A673 (cell line): ENCODE data around the gene TBX18. TPM values are rescaled to one million over a fixed set of nuclear protein-coding genes. Genes with fewer than 3 reads are reported as not detected.

Experiments used
- BruUV-seq: library from RNA; stranded (reverse); fragments of 400-500 nt; replicated peaks from 2 replicates; lab custom pipeline; 2021; lab: Mats Ljungman, UMichigan
- CTCF ChIA-PET: fragments of 300-600 bp; sonication (Branson Sonifier 250); formaldehyde crosslinking; loops from one replicate; lab custom pipeline; 2022; ENCODE audit warnings: antibody characterized with exemption; lab: Charles Lee
- POLR2A ChIA-PET: fragments of 300-600 bp; sonication (Branson Sonifier 250); formaldehyde crosslinking; loops from one replicate; lab custom pipeline; 2022; ENCODE audit warnings: antibody characterized with exemption; ENCODE audit not compliant: low non-redundant PET; lab: Charles Lee
- DNase-seq: peaks from one replicate; pipeline ENCODE4 v3.0.0-alpha.2; 2015; ENCODE audit warnings: low spot score
- H3K27ac ChIP-seq: fragments of 200-600 bp; sonication (generic); 2 replicates; pipeline ENCODE4 v1.5.1; 2016; ENCODE audit warnings: mixed run types, low read depth, mild to moderate bottlenecking, mixed read lengths, antibody characterized with exemption, low read length; ENCODE audit not compliant: poor library complexity, severe bottlenecking
- H3K27me3 ChIP-seq: fragments of 200-600 bp; sonication (generic); replicated peaks from 2 replicates; pipeline ENCODE4 v1.6.1; 2017; ENCODE audit warnings: mixed run types, low read depth, mild to moderate bottlenecking, mixed read lengths, antibody characterized with exemption, low read length; ENCODE audit not compliant: insufficient read depth, poor library complexity
- H3K36me3 ChIP-seq: fragments of 200-600 bp; sonication (generic); 2 replicates; pipeline ENCODE4 v1.6.1; 2016; ENCODE audit warnings: mixed run types, mild to moderate bottlenecking, mixed read lengths, antibody characterized with exemption, low read length; ENCODE audit not compliant: insufficient read depth, poor library complexity, severe bottlenecking
- H3K4me1 ChIP-seq: fragments of 200-600 bp; sonication (generic); 2 replicates; pipeline ENCODE4 v1.6.1; 2017; ENCODE audit warnings: mixed run types, mild to moderate bottlenecking, mixed read lengths, antibody characterized with exemption, low read length; ENCODE audit not compliant: insufficient read depth, poor library complexity, severe bottlenecking
- H3K4me3 ChIP-seq: fragments of 200-600 bp; sonication (generic); 2 replicates; pipeline ENCODE4 v1.5.1; 2016; ENCODE audit warnings: low read depth, mixed run types, mild to moderate bottlenecking, mixed read lengths, low read length; ENCODE audit not compliant: poor library complexity, severe bottlenecking
- H3K9me3 ChIP-seq: fragments of 200-600 bp; sonication (generic); 2 replicates; pipeline ENCODE4 v1.6.1; 2016; ENCODE audit warnings: mixed run types, low read depth, mild to moderate bottlenecking, mixed read lengths, antibody characterized with exemption, low read length; ENCODE audit not compliant: poor library complexity, severe bottlenecking
- EZH2 ChIP-seq: fragments of 200-600 bp; sonication (generic); IDR thresholded peaks from 2 replicates; pipeline ENCODE4 v1.6.1; 2017; ENCODE audit warnings: borderline replicate concordance, low read depth, mild to moderate bottlenecking, mixed read lengths, antibody characterized with exemption, low read length; ENCODE audit not compliant: poor library complexity, severe bottlenecking
- intact Hi-C: fragments of 100-400 bp; cut with micrococcal nuclease; formaldehyde crosslinking; loops from one replicate; pipeline ENCODE4 v1.10.0; 2022; ENCODE audit not compliant: unreplicated experiment
- total RNA-seq: library from RNA; stranded (reverse); gene quantifications from 2 replicates; pipeline ENCODE4 v1.2.3, GENCODE V29; 2021
- TF ChIP-seq, protein P1 (sequence below): fragments of 300-800, 200-600 bp; sonication (generic); conservative IDR thresholded peaks from 2 replicates; pipeline ENCODE4 v1.5.1; 2017; ENCODE audit warnings: low read depth, mild to moderate bottlenecking, antibody characterized with exemption, low read length, moderate library complexity, mixed read lengths

TBX18 gene
- total RNA-seq, 1 experiment from 2014 or later: 16.0 TPM

DNA sequence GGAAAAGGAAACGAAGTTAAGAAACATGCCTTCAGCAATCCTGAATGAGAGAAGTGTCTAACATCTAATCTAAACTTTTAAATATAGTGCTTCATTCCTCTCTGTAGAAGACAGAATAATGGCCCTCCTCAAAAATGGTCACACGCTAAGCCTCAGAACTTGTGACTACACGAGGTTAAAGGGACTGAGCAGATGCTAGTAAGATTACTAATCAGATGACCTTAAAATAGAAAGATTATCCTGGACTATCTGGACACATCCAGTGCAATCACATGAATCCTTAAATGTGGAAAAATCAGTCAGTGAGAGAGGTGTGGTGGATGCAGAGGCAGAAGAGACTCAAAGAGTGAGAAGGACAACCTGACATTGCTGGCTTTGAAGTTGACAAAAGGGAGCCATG lies 126.1 kb downstream of the TBX18 start:
- no peak for DNase-seq
- CTCF ChIA-PET: no interaction called here
- POLR2A ChIA-PET: no interaction called here
- Histone ChIP-seq H3K4me1 (no peaks in the 10 kb centered on the region), H3K27ac (no peak overlapping the region), H3K9me3 (no peaks in the 10 kb centered on the region), H3K27me3 (no peaks in the 10 kb centered on the region), H3K36me3 (no peaks in the 10 kb centered on the region), H3K4me3 (no peak overlapping the region)
- intact Hi-C loops: no loop called here
- TF ChIP-seq EZH2: no peak
- TF ChIP-seq, protein P1, sequence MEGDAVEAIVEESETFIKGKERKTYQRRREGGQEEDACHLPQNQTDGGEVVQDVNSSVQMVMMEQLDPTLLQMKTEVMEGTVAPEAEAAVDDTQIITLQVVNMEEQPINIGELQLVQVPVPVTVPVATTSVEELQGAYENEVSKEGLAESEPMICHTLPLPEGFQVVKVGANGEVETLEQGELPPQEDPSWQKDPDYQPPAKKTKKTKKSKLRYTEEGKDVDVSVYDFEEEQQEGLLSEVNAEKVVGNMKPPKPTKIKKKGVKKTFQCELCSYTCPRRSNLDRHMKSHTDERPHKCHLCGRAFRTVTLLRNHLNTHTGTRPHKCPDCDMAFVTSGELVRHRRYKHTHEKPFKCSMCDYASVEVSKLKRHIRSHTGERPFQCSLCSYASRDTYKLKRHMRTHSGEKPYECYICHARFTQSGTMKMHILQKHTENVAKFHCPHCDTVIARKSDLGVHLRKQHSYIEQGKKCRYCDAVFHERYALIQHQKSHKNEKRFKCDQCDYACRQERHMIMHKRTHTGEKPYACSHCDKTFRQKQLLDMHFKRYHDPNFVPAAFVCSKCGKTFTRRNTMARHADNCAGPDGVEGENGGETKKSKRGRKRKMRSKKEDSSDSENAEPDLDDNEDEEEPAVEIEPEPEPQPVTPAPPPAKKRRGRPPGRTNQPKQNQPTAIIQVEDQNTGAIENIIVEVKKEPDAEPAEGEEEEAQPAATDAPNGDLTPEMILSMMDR: no peak
- no TSS peak for BruUV-seq
